ENCODE data around the gene COL5A1. TPM values are rescaled to one million over a fixed set of nuclear protein-coding genes. Genes with fewer than 3 reads are reported as not detected.

The COL5A1 gene
- total and polyA plus RNA-seq, 2 donors from 2014 or later = 2.4 to 23.8 TPM

DNA sequence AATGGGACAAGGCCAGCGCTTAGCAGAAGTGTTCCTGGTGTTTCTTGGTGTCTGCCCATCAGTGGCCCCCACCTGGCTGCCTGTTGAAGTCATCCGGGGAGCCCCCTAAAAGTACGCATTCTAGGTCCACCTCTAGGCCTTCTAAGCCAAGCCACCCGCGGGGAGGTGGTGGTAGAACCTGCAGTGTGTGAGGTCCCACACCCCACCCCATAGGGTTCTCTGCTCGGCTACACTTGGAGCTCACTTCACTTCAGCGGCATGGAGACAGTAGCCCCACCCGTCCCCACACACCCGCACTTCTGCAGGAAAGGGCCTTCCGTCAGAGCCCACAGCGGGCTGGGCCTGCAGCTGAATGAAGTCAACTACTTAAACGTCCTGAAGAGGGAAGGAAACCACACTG lies 209.4 kb downstream of the COL5A1 start:
- DNase-seq (peak in 2 of 5 donors; percentile 9 to 61), FAIRE-seq (no peak)
- Histone ChIP-seq H3K27ac (ENCODE audit: low read depth in 2 of 2, low read length in 2 of 2) (no peak overlapping the region), H3K9me3 (ENCODE audit: control insufficient read depth in 2 of 3, insufficient read depth in 1 of 3, low read length in 3 of 3) (peaks cover 0 to 3% (median 0%) of the 10 kb centered on the region in 3 donors), H3K9ac (ENCODE audit: low read length in 3 of 3) (no peak overlapping the region), H3K36me3 (ENCODE audit: control insufficient read depth in 2 of 3, insufficient read depth in 3 of 3, low read length in 3 of 3) (no peaks in the 10 kb centered on the region), H3K27me3 (ENCODE audit: control insufficient read depth, insufficient read depth, low read length) (no peaks in the 10 kb centered on the region), H3K4me3 (ENCODE audit: low read length in 3 of 3) (no peak overlapping the region), H3K4me1 (ENCODE audit: control insufficient read depth in 2 of 3, insufficient read depth in 2 of 3, low read depth in 1 of 3, low read length in 3 of 3) (no peaks in the 10 kb centered on the region)
- TF ChIP-seq, protein P1, sequence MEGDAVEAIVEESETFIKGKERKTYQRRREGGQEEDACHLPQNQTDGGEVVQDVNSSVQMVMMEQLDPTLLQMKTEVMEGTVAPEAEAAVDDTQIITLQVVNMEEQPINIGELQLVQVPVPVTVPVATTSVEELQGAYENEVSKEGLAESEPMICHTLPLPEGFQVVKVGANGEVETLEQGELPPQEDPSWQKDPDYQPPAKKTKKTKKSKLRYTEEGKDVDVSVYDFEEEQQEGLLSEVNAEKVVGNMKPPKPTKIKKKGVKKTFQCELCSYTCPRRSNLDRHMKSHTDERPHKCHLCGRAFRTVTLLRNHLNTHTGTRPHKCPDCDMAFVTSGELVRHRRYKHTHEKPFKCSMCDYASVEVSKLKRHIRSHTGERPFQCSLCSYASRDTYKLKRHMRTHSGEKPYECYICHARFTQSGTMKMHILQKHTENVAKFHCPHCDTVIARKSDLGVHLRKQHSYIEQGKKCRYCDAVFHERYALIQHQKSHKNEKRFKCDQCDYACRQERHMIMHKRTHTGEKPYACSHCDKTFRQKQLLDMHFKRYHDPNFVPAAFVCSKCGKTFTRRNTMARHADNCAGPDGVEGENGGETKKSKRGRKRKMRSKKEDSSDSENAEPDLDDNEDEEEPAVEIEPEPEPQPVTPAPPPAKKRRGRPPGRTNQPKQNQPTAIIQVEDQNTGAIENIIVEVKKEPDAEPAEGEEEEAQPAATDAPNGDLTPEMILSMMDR (IDR thresholded peaks at IDR 0.05; ENCODE audit: borderline replicate concordance, extremely low read depth, insufficient read depth) = no peak
- intact Hi-C loops (cut with DNase I) = no loop called here

DNA sequence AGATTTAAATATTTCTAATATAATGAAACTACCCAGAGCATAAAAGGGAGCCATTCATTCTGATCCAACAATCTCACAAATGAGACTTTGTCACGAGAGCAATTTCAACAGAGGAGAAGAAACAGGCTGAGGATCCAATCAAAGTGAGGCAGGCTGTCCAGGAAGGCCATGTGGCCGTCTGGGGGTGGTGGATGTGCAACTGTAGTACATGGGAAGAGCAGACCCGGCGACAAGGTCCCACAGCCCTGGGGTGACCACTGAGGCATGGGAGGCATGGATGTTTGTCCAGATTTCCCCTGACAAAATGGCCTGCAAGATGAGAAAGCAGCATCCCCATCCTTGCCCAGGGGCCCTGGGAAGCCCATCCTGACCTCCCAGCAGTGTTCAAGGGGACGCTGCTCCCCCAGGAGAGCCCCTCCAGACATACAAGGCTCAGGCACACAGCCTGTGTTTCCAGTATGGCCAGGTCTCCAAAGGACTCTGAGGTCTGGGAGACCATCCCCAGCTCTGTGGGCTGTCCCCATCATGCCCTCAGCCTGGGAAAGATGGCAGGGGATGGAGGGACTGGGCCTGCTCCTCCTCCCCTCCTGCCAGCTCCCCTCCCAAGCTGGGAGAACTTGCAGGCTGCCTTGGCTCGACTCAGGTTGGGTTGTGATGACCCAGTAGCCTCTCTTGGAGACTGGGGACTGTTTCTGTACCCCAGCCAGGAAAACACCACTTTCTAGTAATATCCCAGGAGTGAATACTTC lies 211.5 kb downstream of the COL5A1 start:
- no peak overlapping the region for H3K4me3 ChIP-seq (ENCODE audit: low read length in 3 of 3)
- TF ChIP-seq, protein P1 (IDR thresholded peaks at IDR 0.05; ENCODE audit: borderline replicate concordance, extremely low read depth, insufficient read depth) = no peak
- peaks cover 0 to 3% (median 0%) of the 10 kb centered on the region in 3 donors for H3K9me3 ChIP-seq (ENCODE audit: control insufficient read depth in 2 of 3, insufficient read depth in 1 of 3, low read length in 3 of 3)
- FAIRE-seq (no peak), DNase-seq (peak in 1 of 5 donors; percentile 22)
- H3K36me3 ChIP-seq (ENCODE audit: control insufficient read depth in 2 of 3, insufficient read depth in 3 of 3, low read length in 3 of 3) = no peaks in the 10 kb centered on the region
- no peak overlapping the region for H3K27ac ChIP-seq (ENCODE audit: low read depth in 2 of 2, low read length in 2 of 2)
- H3K9ac ChIP-seq (ENCODE audit: low read length in 3 of 3) = no peak overlapping the region
- intact Hi-C loops (cut with DNase I) = no loop called here
- H3K27me3 ChIP-seq (ENCODE audit: control insufficient read depth, insufficient read depth, low read length) = no peaks in the 10 kb centered on the region
- no peaks in the 10 kb centered on the region for H3K4me1 ChIP-seq (ENCODE audit: control insufficient read depth in 2 of 3, insufficient read depth in 2 of 3, low read depth in 1 of 3, low read length in 3 of 3)

DNA sequence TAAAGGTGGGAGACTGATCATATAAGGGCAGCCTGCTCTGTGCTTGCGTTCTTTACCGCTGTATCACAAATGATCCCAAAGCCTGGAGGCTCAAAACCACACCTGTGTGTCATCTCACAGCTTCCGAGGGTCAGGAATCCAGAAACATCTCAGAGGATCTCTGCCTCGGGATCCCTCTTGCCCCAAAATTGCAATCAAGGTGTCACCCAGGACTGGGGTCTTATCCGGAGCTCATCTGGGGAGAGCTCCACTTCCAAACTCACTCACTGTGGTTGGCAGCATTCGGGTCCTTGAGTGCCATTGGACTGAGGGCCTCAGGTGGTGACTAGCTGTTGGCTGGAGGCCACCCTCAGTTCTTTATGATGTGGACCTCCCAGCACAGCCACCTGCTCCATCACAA lies 212.3 kb downstream of the COL5A1 start:
- TF ChIP-seq, protein P1 (IDR thresholded peaks at IDR 0.05; ENCODE audit: borderline replicate concordance, extremely low read depth, insufficient read depth) = no peak
- no peaks in the 10 kb centered on the region for H3K36me3 ChIP-seq (ENCODE audit: control insufficient read depth in 2 of 3, insufficient read depth in 3 of 3, low read length in 3 of 3)
- no peak overlapping the region for H3K9ac ChIP-seq (ENCODE audit: low read length in 3 of 3)
- H3K9me3 ChIP-seq (ENCODE audit: control insufficient read depth in 2 of 3, insufficient read depth in 1 of 3, low read length in 3 of 3) = peaks cover 0 to 3% (median 0%) of the 10 kb centered on the region in 3 donors
- H3K4me1 ChIP-seq (ENCODE audit: control insufficient read depth in 2 of 3, insufficient read depth in 2 of 3, low read depth in 1 of 3, low read length in 3 of 3) = no peaks in the 10 kb centered on the region
- intact Hi-C loops (cut with DNase I) = no loop called here
- no peak overlapping the region for H3K27ac ChIP-seq (ENCODE audit: low read depth in 2 of 2, low read length in 2 of 2)
- no peak overlapping the region for H3K4me3 ChIP-seq (ENCODE audit: low read length in 3 of 3)
- peak in 1 of 5 donors; percentile 11 for DNase-seq
- no peaks in the 10 kb centered on the region for H3K27me3 ChIP-seq (ENCODE audit: control insufficient read depth, insufficient read depth, low read length)
- no peak for FAIRE-seq
